Keratinocyte (primary cell): ENCODE measurements around the gene SH2D6.

Experiments
- CTCF ChIP-seq, 3 experiments: IDR thresholded peaks in 1 of 3; conservative IDR thresholded peaks in 1 of 3; optimal IDR thresholded peaks in 1 of 3; 2 replicates in 2 of 3; 3 replicates in 1 of 3; pipeline versions ENCODE3 to v1.5.1; 2011; ENCODE audit warnings: low read length in 3 of 3, mild to moderate bottlenecking in 3 of 3, moderate library complexity in 2 of 3, control low read depth in 1 of 3, inconsistent platforms in 1 of 3; ENCODE audit not compliant: insufficient read depth in 2 of 3; ENCODE audit errors: extremely low read depth in 1 of 3
- EZH2 ChIP-seq: IDR thresholded peaks from one replicate; pipeline ENCODE4 v1.6.1; 2012; ENCODE audit warnings: inconsistent platforms, mild to moderate bottlenecking, low read length, moderate library complexity

DNA sequence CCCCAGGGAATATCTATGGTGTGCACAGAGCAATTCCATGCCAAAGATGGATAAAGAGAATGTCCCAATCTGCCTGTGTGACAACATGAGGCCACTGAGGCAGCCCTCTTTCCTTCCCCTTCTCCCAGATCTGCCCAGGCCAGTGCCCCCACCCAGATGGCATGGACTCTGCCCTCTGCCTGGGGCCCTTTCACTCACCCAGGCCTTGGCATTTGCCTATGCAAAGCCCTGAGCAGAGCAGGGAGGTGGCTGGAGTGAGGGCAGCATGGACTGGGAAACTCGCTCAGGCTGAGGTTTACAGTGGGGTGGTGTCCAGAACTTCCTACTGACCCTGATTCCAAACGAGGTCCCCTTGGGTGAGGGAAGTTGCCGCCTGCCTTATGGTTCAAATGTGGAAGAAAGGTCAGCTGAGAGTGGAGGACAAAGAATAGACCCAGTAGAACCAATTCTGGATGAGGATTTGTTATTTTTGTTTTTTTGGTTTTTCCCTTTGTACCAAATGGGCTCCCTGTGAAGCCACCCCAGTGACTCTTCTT lies 8.9 kb downstream of the SH2D6 start:
- TF ChIP-seq CTCF (optimal IDR thresholded peaks at IDR 0.05 in 1 of 3, IDR thresholded peaks at IDR 0.05 in 1 of 3, conservative IDR thresholded peaks at IDR 0.05 in 1 of 3; ENCODE audit: extremely low read depth in 1 of 3, insufficient read depth in 2 of 3, low read length in 3 of 3) = no peak
- no peak for TF ChIP-seq EZH2
